CD14-positive monocyte (primary cell): Measurements from ENCODE around the gene CPEB3. TPM values are rescaled to one million over a fixed set of nuclear protein-coding genes. Genes with fewer than 3 reads are reported as not detected.

ENCODE experiments used
- DNase-seq, 3 donors: peaks; one replicate each; pipeline ENCODE4 v3.0.0-alpha.2; 2011 to 2022
- H2AFZ ChIP-seq: 2 replicates; pipeline ENCODE4 v1.6.0; 2012; ENCODE audit warnings: mild to moderate bottlenecking, low read depth, low read length, inconsistent platforms; ENCODE audit not compliant: insufficient read depth, poor library complexity, severe bottlenecking
- H3K27ac ChIP-seq, 2 donors: 1 replicate in 1 of 2; 2 replicates in 1 of 2; pipeline ENCODE4 v1.5.1; 2012 to 2013; ENCODE audit warnings: low read length in 2 of 2, control low read depth in 1 of 2, inconsistent platforms in 1 of 2, low read depth in 1 of 2, mild to moderate bottlenecking in 1 of 2
- H3K27me3 ChIP-seq, 2 donors: one replicate each; pipeline versions ENCODE4 v1.6.0 to v1.6.1; 2011 to 2013; ENCODE audit warnings: low read length in 2 of 2; ENCODE audit not compliant: control insufficient read depth in 2 of 2, insufficient read depth in 2 of 2
- H3K36me3 ChIP-seq, 2 donors: replicated peaks in 1 of 2; 1 replicate in 1 of 2; 2 replicates in 1 of 2; pipeline versions ENCODE4 v1.5.1 to v1.6.1; 2012 to 2013; ENCODE audit warnings: low read length in 2 of 2, control low read depth in 1 of 2, inconsistent platforms in 1 of 2, mild to moderate bottlenecking in 1 of 2; ENCODE audit not compliant: insufficient read depth in 2 of 2, control insufficient read depth in 1 of 2
- H3K4me1 ChIP-seq, 2 donors: 1 replicate in 1 of 2; 2 replicates in 1 of 2; pipeline versions ENCODE4 v1.5.1 to v1.6.1; 2012 to 2013; ENCODE audit warnings: low read length in 2 of 2, control low read depth in 1 of 2, inconsistent platforms in 1 of 2, mild to moderate bottlenecking in 1 of 2, moderate library complexity in 1 of 2; ENCODE audit not compliant: insufficient read depth in 2 of 2, control insufficient read depth in 1 of 2
- H3K4me2 ChIP-seq: replicated peaks from 2 replicates; pipeline ENCODE3; 2012; ENCODE audit warnings: low read length, moderate library complexity, mild to moderate bottlenecking; ENCODE audit not compliant: poor library complexity, severe bottlenecking; ENCODE audit errors: extremely low read depth
- H3K4me3 ChIP-seq, 3 experiments: fragments of 200-600 bp in 1 of 3; sonication (generic) in 1 of 3; replicated peaks in 1 of 3; 1 replicate in 2 of 3; 2 replicates in 1 of 3; pipeline ENCODE4 v1.5.1; 2011 to 2013; ENCODE audit warnings: low read length in 3 of 3, mild to moderate bottlenecking in 3 of 3, control low read depth in 2 of 3, low read depth in 2 of 3, inconsistent platforms in 1 of 3, moderate library complexity in 1 of 3
- H3K79me2 ChIP-seq: 2 replicates; pipeline ENCODE4 v1.6.0; 2012; ENCODE audit warnings: mild to moderate bottlenecking, control low read depth, inconsistent platforms, low read length, moderate library complexity; ENCODE audit not compliant: insufficient read depth
- H3K9ac ChIP-seq: 2 replicates; pipeline ENCODE4 v1.6.0; 2017; ENCODE audit warnings: low read length, mild to moderate bottlenecking; ENCODE audit not compliant: insufficient read depth, poor library complexity, severe bottlenecking
- H3K9me3 ChIP-seq, 2 donors: replicated peaks in 1 of 2; 1 replicate in 1 of 2; 2 replicates in 1 of 2; pipeline versions ENCODE4 v1.5.1 to v1.6.1; 2012 to 2013; ENCODE audit warnings: low read length in 2 of 2, control low read depth in 1 of 2; ENCODE audit not compliant: control insufficient read depth in 1 of 2, insufficient read depth in 1 of 2
- H4K20me1 ChIP-seq: 2 replicates; pipeline ENCODE4 v1.6.0; 2012; ENCODE audit warnings: mild to moderate bottlenecking, low read length, control low read depth, moderate library complexity; ENCODE audit not compliant: insufficient read depth
- H3K27ac Mint-ChIP-seq, 7 donors: one replicate each; pipeline ENCODE4 v1.8.0; 2020; ENCODE audit warnings: mild to moderate bottlenecking in 7 of 7, mixed read lengths in 7 of 7, moderate library complexity in 6 of 7, inconsistent platforms in 2 of 7
- H3K27me3 Mint-ChIP-seq, 3 donors: one replicate each; pipeline ENCODE4 v1.8.0; 2021 to 2022; ENCODE audit warnings: low read depth in 3 of 3, mild to moderate bottlenecking in 3 of 3, mixed read lengths in 3 of 3, moderate library complexity in 3 of 3, inconsistent platforms in 1 of 3
- H3K36me3 Mint-ChIP-seq, 2 donors: one replicate each; pipeline ENCODE4 v1.8.0; 2020; ENCODE audit warnings: mixed read lengths in 2 of 2, inconsistent platforms in 1 of 2, mild to moderate bottlenecking in 1 of 2
- H3K4me1 Mint-ChIP-seq: one replicate; pipeline ENCODE4 v1.8.0; 2020; ENCODE audit warnings: mild to moderate bottlenecking, mixed read lengths
- H3K4me3 Mint-ChIP-seq, 2 donors: one replicate each; pipeline ENCODE4 v1.8.0; 2020; ENCODE audit warnings: mild to moderate bottlenecking in 2 of 2, mixed read lengths in 2 of 2, moderate library complexity in 1 of 2
- H3K9me3 Mint-ChIP-seq, 7 donors: one replicate each; pipeline ENCODE4 v1.8.0; 2020 to 2022; ENCODE audit warnings: mixed read lengths in 7 of 7, mild to moderate bottlenecking in 6 of 7, moderate library complexity in 6 of 7, inconsistent platforms in 2 of 7
- CTCF ChIP-seq: fragments of 200-600 bp; IDR thresholded peaks from one replicate; pipeline ENCODE4 v1.8.0; 2022; ENCODE audit warnings: antibody characterized with exemption, mild to moderate bottlenecking
- WGBS: methylation state at CpG from one replicate; pipeline ENCODE4 v1.1.5; 2013; ENCODE audit warnings: missing lambda C conversion rate; ENCODE audit not compliant: insufficient coverage; 5-methylcytosine and 5-hydroxymethylcytosine counted together
- intact Hi-C, 2 donors: fragments of 100-400 bp; cut with micrococcal nuclease; formaldehyde crosslinking; loops; one replicate each; pipeline versions ENCODE4 v1.15.0 to v1.15.1; 2023
- polyA plus RNA-seq, 3 donors: library from polyadenylated mRNA; depleted of rRNA in 1 of 3; unstranded in 2 of 3; stranded (reverse) in 1 of 3; fragments of 300-500 nt in 2 of 3; fragments of >200 nt in 1 of 3; fragmentation: Illumina TruSeq in 2 of 3; gene quantifications; 1 replicate in 2 of 3; 2 replicates in 1 of 3; pipeline ENCODE4 v1.2.3, GENCODE V29; 2012 to 2021

CPEB3 gene
- polyA plus RNA-seq, 3 donors, result 1.8 to 2.9 (median 2.1) TPM

- intact Hi-C loops, result no loop called here
- H3K4me3 Mint-ChIP-seq, result no peak overlapping the region
- peaks cover 40 to 44% of the 10 kb centered on the region in 2 donors for H3K36me3 Mint-ChIP-seq
- no peaks in the 10 kb centered on the region for H3K79me2 ChIP-seq
- H3K36me3 ChIP-seq, result peaks cover 31 to 49% of the 10 kb centered on the region in 2 donors
- peak overlapping the region in 1 of 7 donors; percentile 26 for H3K27ac Mint-ChIP-seq
- no peak for TF ChIP-seq CTCF
- no peak overlapping the region for H3K4me2 ChIP-seq
- H3K9me3 ChIP-seq, result no peaks in the 10 kb centered on the region
- no peak overlapping the region for H3K27ac ChIP-seq
- no peak for DNase-seq
- peaks cover 0 to 2% (median 0%) of the 10 kb centered on the region in 3 donors for H3K27me3 Mint-ChIP-seq
- H4K20me1 ChIP-seq, result no peaks in the 10 kb centered on the region
- H3K4me1 ChIP-seq, result peaks cover 0 to 14% of the 10 kb centered on the region in 2 donors
- H3K9ac ChIP-seq, result no peak overlapping the region
- H2AFZ ChIP-seq, result no peak overlapping the region
- no peaks in the 10 kb centered on the region for H3K27me3 ChIP-seq
- no peak overlapping the region for H3K4me3 ChIP-seq
- H3K4me1 Mint-ChIP-seq, result peaks cover 13% of the 10 kb centered on the region
- H3K9me3 Mint-ChIP-seq, result peaks cover 0 to 3% (median 0%) of the 10 kb centered on the region in 7 donors
These were observed 209.2 kb downstream of the CPEB3 start for GRCh38 chr10:92081641-92082040.

- intact Hi-C loops, result no loop called here
These were observed 210.6 kb downstream of the CPEB3 start for GRCh38 chr10:92080244-92080643.

More at GRCh38 chr10:92080244-92080643, 210.6 kb downstream of the CPEB3 start:
- Mint-ChIP-seq H3K4me1 (peaks cover 13% of the 10 kb centered on the region), H3K36me3 (peaks cover 45 to 52% of the 10 kb centered on the region in 2 donors), H3K9me3 (peaks cover 0 to 3% (median 0%) of the 10 kb centered on the region in 7 donors), H3K4me3 (no peak overlapping the region), H3K27ac (no peak overlapping the region), H3K27me3 (no peaks in the 10 kb centered on the region)
- Histone ChIP-seq H3K27me3 (no peaks in the 10 kb centered on the region), H3K27ac (no peak overlapping the region), H3K79me2 (no peaks in the 10 kb centered on the region), H3K4me3 (no peak overlapping the region), H3K4me1 (peaks cover 0 to 14% of the 10 kb centered on the region in 2 donors), H4K20me1 (no peaks in the 10 kb centered on the region), H3K36me3 (peaks cover 31 to 62% of the 10 kb centered on the region in 2 donors), H3K9me3 (no peaks in the 10 kb centered on the region), H2AFZ (no peak overlapping the region), H3K4me2 (no peak overlapping the region), H3K9ac (no peak overlapping the region)
- no peak for DNase-seq
- TF ChIP-seq CTCF, result no peak
- WGBS, result no CpG with 5 or more reads among the region's 3 CpGs
